Prostate gland (tissue), 2 donors: Measurements from ENCODE around the gene DNAH3. TPM values are rescaled to one million over a fixed set of nuclear protein-coding genes. Genes with fewer than 3 reads are reported as not detected.
"Not testable (repeated sequence)": the region's sequence is repeated elsewhere in the genome, so short reads cannot be mapped to it uniquely, and the experiment has no call there.

ENCODE experiments used
- DNase-seq: peaks from one replicate; pipeline ENCODE4 v3.0.0-alpha.2; 2019; ENCODE audit warnings: low spot score
- H3K27ac ChIP-seq, 2 donors: fragments of 200-600 bp; sonication (generic); 2 replicates each; pipeline ENCODE4 v1.5.1; 2017 to 2019
- H3K27me3 ChIP-seq: fragments of 200-600 bp; sonication (generic); replicated peaks from 2 replicates; pipeline ENCODE4 v1.5.1; 2019; ENCODE audit not compliant: insufficient read depth
- H3K36me3 ChIP-seq, 2 donors: fragments of 200-600 bp; sonication (generic); 1 replicate in 1 of 2; 2 replicates in 1 of 2; pipeline versions ENCODE4 v1.5.1 to v1.8.1; 2017 to 2019
- H3K4me1 ChIP-seq: fragments of 200-600 bp; sonication (generic); replicated peaks from 2 replicates; pipeline ENCODE4 v1.5.1; 2019
- H3K4me3 ChIP-seq, 2 donors: fragments of 200-600 bp; sonication (generic); 2 replicates each; pipeline ENCODE4 v1.5.1; 2017 to 2019
- H3K9me3 ChIP-seq: fragments of 200-600 bp; sonication (generic); 2 replicates; pipeline ENCODE4 v1.5.1; 2017
- CTCF ChIP-seq, 4 experiments: fragments of 200-600 bp in 2 of 4; fragments of 450-650 bp in 2 of 4; sonication (generic) in 2 of 4; IDR thresholded peaks; 1 replicate in 3 of 4; 2 replicates in 1 of 4; pipeline ENCODE4 v1.5.1; 2016 to 2019; ENCODE audit warnings: antibody characterized with exemption in 4 of 4, mild to moderate bottlenecking in 2 of 4, moderate library complexity in 2 of 4
- POLR2A ChIP-seq: fragments of 450-650 bp; IDR thresholded peaks from one replicate; pipeline ENCODE4 v1.6.1; 2016; ENCODE audit warnings: antibody characterized with exemption, mild to moderate bottlenecking
- POLR2AphosphoS5 ChIP-seq: sonication (generic); formaldehyde crosslinking; IDR thresholded peaks from one replicate; pipeline ENCODE4 v1.6.1; 2017; ENCODE audit warnings: antibody characterized with exemption
- WGBS: methylation state at CpG from one replicate; pipeline ENCODE4 v1.1.5; 2018; 5-methylcytosine and 5-hydroxymethylcytosine counted together
- intact Hi-C: fragments of 100-400 bp; cut with DNase I; formaldehyde crosslinking; loops from one replicate; pipeline ENCODE4 v1.14.2; 2022
- total RNA-seq, 2 donors: library from RNA; depleted of rRNA; stranded (reverse); fragments of >200 nt; gene quantifications; one replicate each; pipeline ENCODE4 v1.1.0, GENCODE V29; 2016

The DNAH3 gene
- total RNA-seq, 2 donors from 2014 or later, result 0.09 to 8.0 TPM

GRCh38 chr16:21072976-21073375, 77.7 kb downstream of the DNAH3 start:
- intact Hi-C loops, result no loop called here

GRCh38 chr16:21071741-21072140, 78.9 kb downstream of the DNAH3 start:
- intact Hi-C loops, result no loop called here

More at GRCh38 chr16:21072976-21073375, 77.7 kb downstream of the DNAH3 start:
- Histone ChIP-seq H3K27me3 (no peaks in the 10 kb centered on the region), H3K27ac (no peak overlapping the region), H3K4me1 (no peaks in the 10 kb centered on the region), H3K4me3 (no peak overlapping the region), H3K36me3 (no peaks in the 10 kb centered on the region), H3K9me3 (no peaks in the 10 kb centered on the region)
- DNase-seq, result no peak
- 95% methylated on average over 1 of the region's 1 CpG for WGBS
- no peak for TF ChIP-seq CTCF (IDR thresholded peaks at IDR 0.05)
- TF ChIP-seq POLR2A, result no peak
- TF ChIP-seq POLR2AphosphoS5, result no peak

GRCh38 chr16:21070564-21070963, 80.1 kb downstream of the DNAH3 start:
- H3K4me1 ChIP-seq, result no peaks in the 10 kb centered on the region
- DNase-seq, result no peak
- TF ChIP-seq POLR2A, result no peak
- no peak for TF ChIP-seq CTCF (IDR thresholded peaks at IDR 0.05)
- TF ChIP-seq POLR2AphosphoS5, result no peak
- WGBS, result 81% methylated on average over 4 of the region's 4 CpGs
- H3K36me3 ChIP-seq, result no peaks in the 10 kb centered on the region
- H3K4me3 ChIP-seq, result no peak overlapping the region
- no peaks in the 10 kb centered on the region for H3K27me3 ChIP-seq
- H3K9me3 ChIP-seq, result no peaks in the 10 kb centered on the region
- H3K27ac ChIP-seq, result no peak overlapping the region
- intact Hi-C loops, result no loop called here

More at GRCh38 chr16:21071741-21072140, 78.9 kb downstream of the DNAH3 start:
- Histone ChIP-seq H3K36me3 (no peaks in the 10 kb centered on the region), H3K4me3 (no peak overlapping the region), H3K4me1 (no peaks in the 10 kb centered on the region), H3K27ac (no peak overlapping the region), H3K9me3 (no peaks in the 10 kb centered on the region), H3K27me3 (no peaks in the 10 kb centered on the region)
- no peak for DNase-seq
- TF ChIP-seq CTCF (IDR thresholded peaks at IDR 0.05), result no peak
- TF ChIP-seq POLR2A, result no peak
- TF ChIP-seq POLR2AphosphoS5, result no peak
- WGBS, result 80% methylated on average over 4 of the region's 4 CpGs

- no peaks in the 10 kb centered on the region for H3K27me3 ChIP-seq
- TF ChIP-seq CTCF (IDR thresholded peaks at IDR 0.05), result no peak
- no peak for TF ChIP-seq POLR2A
- TF ChIP-seq POLR2AphosphoS5, result no peak
- intact Hi-C loops, result no loop called here
- no peaks in the 10 kb centered on the region for H3K9me3 ChIP-seq
- no peak for DNase-seq
- H3K4me3 ChIP-seq, result no peak overlapping the region
- H3K4me1 ChIP-seq, result no peaks in the 10 kb centered on the region
- no peaks in the 10 kb centered on the region for H3K36me3 ChIP-seq
- no peak overlapping the region for H3K27ac ChIP-seq
- 97% methylated on average over 6 of the region's 6 CpGs for WGBS
Measured at GRCh38 chr16:21069986-21070385, 80.7 kb downstream of the DNAH3 start.

- Histone ChIP-seq H3K4me3 (no peak overlapping the region), H3K9me3 (no peaks in the 10 kb centered on the region), H3K27ac (no peak overlapping the region), H3K27me3 (no peaks in the 10 kb centered on the region), H3K4me1 (no peaks in the 10 kb centered on the region), H3K36me3 (no peaks in the 10 kb centered on the region)
- WGBS, result 96% methylated on average over 1 of the region's 1 CpG
- intact Hi-C loops, result no loop called here
- DNase-seq, result no peak
- TF ChIP-seq POLR2A, result no peak
- TF ChIP-seq POLR2AphosphoS5, result no peak
- TF ChIP-seq CTCF (IDR thresholded peaks at IDR 0.05), result no peak
Measured at GRCh38 chr16:21064203-21064602, 86.4 kb downstream of the DNAH3 start.

- H3K36me3 ChIP-seq, H3K4me3 ChIP-seq, H3K27ac ChIP-seq, H3K9me3 ChIP-seq, H3K27me3 ChIP-seq, DNase-seq, intact Hi-C loops, H3K4me1 ChIP-seq: not testable (repeated sequence)
- WGBS, result 97% methylated on average over 6 of the region's 6 CpGs
Measured at GRCh38 chr16:21063314-21063713, 87.3 kb downstream of the DNAH3 start.
